Endodermal cell (in vitro differentiated cells): ENCODE data around the gene ZWILCH. TPM values are rescaled to one million over a fixed set of nuclear protein-coding genes. Genes with fewer than 3 reads are reported as not detected.

Source experiments
- DNase-seq: peaks from one replicate; pipeline ENCODE4 v3.0.0-alpha.2; 2017
- H3K27ac ChIP-seq: 2 replicates; pipeline ENCODE4 v1.5.1; 2013; ENCODE audit warnings: mild to moderate bottlenecking, low read depth, low read length, moderate library complexity
- H3K27me3 ChIP-seq: 2 replicates; pipeline ENCODE4 v1.6.1; 2013; ENCODE audit warnings: mild to moderate bottlenecking, low read length, moderate library complexity; ENCODE audit not compliant: insufficient read depth, control insufficient read depth, poor library complexity, severe bottlenecking
- H3K36me3 ChIP-seq: 2 replicates; pipeline ENCODE4 v1.7.0; 2013; ENCODE audit warnings: mild to moderate bottlenecking, low read length, moderate library complexity; ENCODE audit not compliant: control insufficient read depth, insufficient read depth
- H3K4me1 ChIP-seq: one replicate; pipeline ENCODE4 v1.7.0; 2013; ENCODE audit warnings: low read length; ENCODE audit not compliant: control insufficient read depth, insufficient read depth
- H3K4me3 ChIP-seq: 2 replicates; pipeline ENCODE4 v1.5.1; 2013; ENCODE audit warnings: mild to moderate bottlenecking, low read length, moderate library complexity
- H3K9ac ChIP-seq: 2 replicates; pipeline ENCODE4 v1.6.1; 2013; ENCODE audit warnings: mild to moderate bottlenecking, low read length, moderate library complexity; ENCODE audit not compliant: poor library complexity, severe bottlenecking; ENCODE audit errors: extremely low read depth
- H3K9me3 ChIP-seq: 2 replicates; pipeline ENCODE4 v1.6.1; 2013; ENCODE audit warnings: mild to moderate bottlenecking, low read length, moderate library complexity; ENCODE audit not compliant: control insufficient read depth
- H3K27ac Mint-ChIP-seq: 2 replicates; pipeline ENCODE4 v1.8.0; 2020; ENCODE audit warnings: mixed read lengths
- H3K27me3 Mint-ChIP-seq: 2 replicates; pipeline ENCODE4 v1.8.0; 2021; ENCODE audit warnings: mild to moderate bottlenecking, mixed read lengths; ENCODE audit not compliant: insufficient read depth
- H3K36me3 Mint-ChIP-seq: 2 replicates; pipeline ENCODE4 v1.8.0; 2020; ENCODE audit warnings: low read depth, mixed read lengths
- H3K4me1 Mint-ChIP-seq: 2 replicates; pipeline ENCODE4 v1.8.0; 2020; ENCODE audit warnings: mixed read lengths
- H3K4me3 Mint-ChIP-seq: 2 replicates; pipeline ENCODE4 v1.8.0; 2020; ENCODE audit warnings: mild to moderate bottlenecking, moderate library complexity, mixed read lengths
- H3K9me3 Mint-ChIP-seq: 2 replicates; pipeline ENCODE4 v1.8.0; 2020; ENCODE audit warnings: mild to moderate bottlenecking, mixed read lengths
- CTCF ChIP-seq: fragments of 200-600 bp; sonication (generic); conservative IDR thresholded peaks from 2 replicates; pipeline ENCODE4 v1.5.0; 2021; ENCODE audit warnings: antibody characterized with exemption, mild to moderate bottlenecking
- WGBS, 2 experiments: methylation state at CpG; one replicate each; pipeline versions ENCODE4 v1.1.5 to v1.1.7; 2013; ENCODE audit warnings: missing lambda C conversion rate in 2 of 2, mixed read lengths in 1 of 2; ENCODE audit not compliant: insufficient coverage in 1 of 2, insufficient read length in 1 of 2; 5-methylcytosine and 5-hydroxymethylcytosine counted together
- total RNA-seq, 2 donors: library from RNA; stranded (reverse); fragmentation: NEBNext Ultra II Directional in 1 of 2; extraction: Animal tissue kit (Norgen Biotek cat#: 25700) in 1 of 2; gene quantifications; 2 replicates in 1 of 2; 3 replicates in 1 of 2; pipeline ENCODE4 v1.2.1, GENCODE V29; 2021

The ZWILCH gene
- total RNA-seq, 2 donors from 2014 or later = 37.3 to 44.2 TPM

GRCh38 chr15:66594344-66594743 lies 89.2 kb downstream of the ZWILCH start:
- no peak overlapping the region for H3K4me3 ChIP-seq
- Mint-ChIP-seq H3K4me1 (peaks cover 37% of the 10 kb centered on the region), H3K27ac (no peak overlapping the region), H3K27me3 (peaks cover 8% of the 10 kb centered on the region), H3K36me3 (no peaks in the 10 kb centered on the region), H3K9me3 (no peaks in the 10 kb centered on the region), H3K4me3 (no peak overlapping the region)
- no peaks in the 10 kb centered on the region for H3K27me3 ChIP-seq
- no peak overlapping the region for H3K27ac ChIP-seq
- no peaks in the 10 kb centered on the region for H3K36me3 ChIP-seq
- H3K9ac ChIP-seq = no peak overlapping the region
- no peaks in the 10 kb centered on the region for H3K9me3 ChIP-seq
- TF ChIP-seq CTCF = peak; percentile 43
- peak; percentile 65 for DNase-seq
- 74 to 80% methylated on average over 8 to 10 of the region's 10 CpGs for WGBS, 2 experiments
- peaks cover 22% of the 10 kb centered on the region for H3K4me1 ChIP-seq

- H3K4me1 ChIP-seq = peaks cover 22% of the 10 kb centered on the region
- no peak overlapping the region for H3K9ac ChIP-seq
- no peaks in the 10 kb centered on the region for H3K27me3 ChIP-seq
- no peak for DNase-seq
- WGBS, 2 experiments = 93 to 100% methylated on average over 2 to 5 of the region's 5 CpGs
- Mint-ChIP-seq H3K36me3 (no peaks in the 10 kb centered on the region), H3K27me3 (peaks cover 10% of the 10 kb centered on the region), H3K4me1 (peaks cover 37% of the 10 kb centered on the region), H3K9me3 (no peaks in the 10 kb centered on the region), H3K27ac (no peak overlapping the region), H3K4me3 (no peak overlapping the region)
- H3K36me3 ChIP-seq = no peaks in the 10 kb centered on the region
- H3K4me3 ChIP-seq = no peak overlapping the region
- no peaks in the 10 kb centered on the region for H3K9me3 ChIP-seq
- no peak overlapping the region for H3K27ac ChIP-seq
- TF ChIP-seq CTCF = no peak
These were observed 89.7 kb downstream of the ZWILCH start for GRCh38 chr15:66594836-66595235.

- H3K4me3 Mint-ChIP-seq = no peak overlapping the region
- no peak overlapping the region for H3K27ac Mint-ChIP-seq
- Histone ChIP-seq H3K9ac (no peak overlapping the region), H3K27me3 (no peaks in the 10 kb centered on the region), H3K27ac (no peak overlapping the region), H3K4me3 (no peak overlapping the region), H3K9me3 (no peaks in the 10 kb centered on the region), H3K36me3 (no peaks in the 10 kb centered on the region), H3K4me1 (peaks cover 22% of the 10 kb centered on the region)
- TF ChIP-seq CTCF = no peak
- H3K9me3 Mint-ChIP-seq = no peaks in the 10 kb centered on the region
- H3K4me1 Mint-ChIP-seq = peaks cover 34% of the 10 kb centered on the region
- no peak for DNase-seq
- H3K36me3 Mint-ChIP-seq = no peaks in the 10 kb centered on the region
- H3K27me3 Mint-ChIP-seq = peaks cover 15% of the 10 kb centered on the region
These were observed 90.2 kb downstream of the ZWILCH start for GRCh38 chr15:66595332-66595731.
